Uterus (tissue), 4 donors: Measurements from ENCODE around the gene PDLIM5. TPM values are rescaled to one million over a fixed set of nuclear protein-coding genes. Genes with fewer than 3 reads are reported as not detected.

Experiments used
- DNase-seq, 2 donors: peaks; one replicate each; pipeline ENCODE4 v3.0.0-alpha.2; 2019 to 2020
- H3K27ac ChIP-seq, 2 donors: fragments of 200-600 bp; sonication (generic); 1 replicate in 1 of 2; 2 replicates in 1 of 2; pipeline ENCODE4 v1.5.1; 2016 to 2018
- H3K27me3 ChIP-seq, 2 donors: fragments of 200-600 bp; sonication (generic); one replicate each; pipeline ENCODE4 v1.5.1; 2018 to 2019; ENCODE audit warnings: control low read depth in 1 of 2
- H3K36me3 ChIP-seq, 2 donors: fragments of 200-600 bp; sonication (generic); one replicate each; pipeline ENCODE4 v1.5.1; 2019; ENCODE audit warnings: control low read depth in 1 of 2
- H3K4me1 ChIP-seq, 2 donors: fragments of 200-600 bp; sonication (generic); one replicate each; pipeline ENCODE4 v1.5.1; 2018 to 2019; ENCODE audit warnings: control low read depth in 1 of 2
- H3K4me3 ChIP-seq, 2 donors: fragments of 200-600 bp; sonication (generic); 1 replicate in 1 of 2; 2 replicates in 1 of 2; pipeline ENCODE4 v1.5.1; 2018 to 2019; ENCODE audit warnings: mild to moderate bottlenecking in 1 of 2
- H3K9me3 ChIP-seq, 2 donors: fragments of 200-600 bp; sonication (generic); one replicate each; pipeline ENCODE4 v1.5.1; 2019; ENCODE audit warnings: control low read depth in 1 of 2
- POLR2A ChIP-seq, 2 donors: fragments of 450-650 bp; IDR thresholded peaks; one replicate each; pipeline ENCODE4 v1.6.1; 2016; ENCODE audit warnings: antibody characterized with exemption in 2 of 2, mild to moderate bottlenecking in 1 of 2, moderate library complexity in 1 of 2
- intact Hi-C: fragments of 100-400 bp; cut with DNase I; formaldehyde crosslinking; loops from one replicate; pipeline ENCODE4 v1.15.1; 2023; ENCODE audit warnings: low total_unique reads
- total RNA-seq, 4 donors: library from RNA; depleted of rRNA in 3 of 4; stranded (reverse); fragments of >200 nt in 3 of 4; gene quantifications; one replicate each; pipeline versions ENCODE4 v1.1.0 to v1.2.4, GENCODE V29; 2014 to 2023
- TF ChIP-seq, protein P1 (sequence below), 4 experiments: fragments of 200-600 bp in 2 of 4; fragments of 450-650 bp in 2 of 4; sonication (generic) in 2 of 4; IDR thresholded peaks; one replicate each; pipeline ENCODE4 v1.5.1; 2016 to 2019; ENCODE audit warnings: antibody characterized with exemption in 4 of 4, mild to moderate bottlenecking in 2 of 4, moderate library complexity in 1 of 4
- donor health status: DM: yes; HTN: yes; CAD: no.

Gene PDLIM5
- total RNA-seq, 4 donors from 2014 or later = 90.8 to 571 (median 351) TPM

DNA sequence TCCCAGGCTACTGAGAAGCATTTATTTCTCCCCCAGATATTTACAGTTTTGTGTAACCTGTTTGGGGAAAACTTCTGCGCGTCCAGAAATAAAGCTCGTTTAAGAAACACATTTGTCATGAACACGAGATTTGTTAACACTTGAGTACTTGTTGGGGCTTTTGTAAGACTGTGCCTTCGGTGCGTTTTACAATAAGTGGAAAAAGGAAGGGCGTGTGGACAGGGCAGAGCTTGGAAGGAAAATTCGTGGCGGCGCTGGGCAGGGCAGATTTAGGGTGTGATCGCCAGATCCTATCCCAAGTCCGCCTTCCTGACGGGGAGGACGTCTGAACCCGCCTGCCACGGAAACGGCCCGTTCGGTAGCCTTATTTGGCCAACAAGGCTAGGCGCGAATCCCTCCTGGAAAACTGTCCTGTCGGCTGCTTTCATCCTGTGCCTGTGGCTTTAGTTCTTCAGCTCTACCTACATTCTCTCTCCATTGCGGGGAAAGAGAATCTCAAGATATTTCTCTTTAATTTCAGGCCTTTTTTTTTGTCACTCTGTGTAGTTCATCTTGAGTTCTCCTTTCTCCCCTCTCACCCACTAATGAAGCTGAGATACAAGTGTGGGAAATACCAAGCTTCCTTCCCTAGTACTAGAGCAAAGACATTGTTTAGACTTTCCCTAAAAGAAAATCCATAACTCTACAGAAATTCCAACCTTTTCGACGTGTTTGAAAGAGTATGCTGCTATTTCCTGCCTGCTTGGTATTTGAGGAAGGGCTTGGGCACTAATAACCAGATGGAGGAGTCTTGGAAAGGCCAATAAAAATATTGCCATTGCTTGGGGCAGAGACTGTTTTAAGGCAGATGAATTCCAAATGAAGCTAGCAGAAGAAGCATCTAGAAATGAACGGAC lies 982 bp downstream of the PDLIM5 start:
- H3K27me3 ChIP-seq = no peaks in the 10 kb centered on the region
- TF ChIP-seq POLR2A (IDR thresholded peaks at IDR 0.05) = peak; percentile 62 to 82
- TF ChIP-seq, protein P1, sequence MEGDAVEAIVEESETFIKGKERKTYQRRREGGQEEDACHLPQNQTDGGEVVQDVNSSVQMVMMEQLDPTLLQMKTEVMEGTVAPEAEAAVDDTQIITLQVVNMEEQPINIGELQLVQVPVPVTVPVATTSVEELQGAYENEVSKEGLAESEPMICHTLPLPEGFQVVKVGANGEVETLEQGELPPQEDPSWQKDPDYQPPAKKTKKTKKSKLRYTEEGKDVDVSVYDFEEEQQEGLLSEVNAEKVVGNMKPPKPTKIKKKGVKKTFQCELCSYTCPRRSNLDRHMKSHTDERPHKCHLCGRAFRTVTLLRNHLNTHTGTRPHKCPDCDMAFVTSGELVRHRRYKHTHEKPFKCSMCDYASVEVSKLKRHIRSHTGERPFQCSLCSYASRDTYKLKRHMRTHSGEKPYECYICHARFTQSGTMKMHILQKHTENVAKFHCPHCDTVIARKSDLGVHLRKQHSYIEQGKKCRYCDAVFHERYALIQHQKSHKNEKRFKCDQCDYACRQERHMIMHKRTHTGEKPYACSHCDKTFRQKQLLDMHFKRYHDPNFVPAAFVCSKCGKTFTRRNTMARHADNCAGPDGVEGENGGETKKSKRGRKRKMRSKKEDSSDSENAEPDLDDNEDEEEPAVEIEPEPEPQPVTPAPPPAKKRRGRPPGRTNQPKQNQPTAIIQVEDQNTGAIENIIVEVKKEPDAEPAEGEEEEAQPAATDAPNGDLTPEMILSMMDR (IDR thresholded peaks at IDR 0.05) = peak in 1 of 4 experiments; percentile 8
- intact Hi-C loops = no loop called here

DNA sequence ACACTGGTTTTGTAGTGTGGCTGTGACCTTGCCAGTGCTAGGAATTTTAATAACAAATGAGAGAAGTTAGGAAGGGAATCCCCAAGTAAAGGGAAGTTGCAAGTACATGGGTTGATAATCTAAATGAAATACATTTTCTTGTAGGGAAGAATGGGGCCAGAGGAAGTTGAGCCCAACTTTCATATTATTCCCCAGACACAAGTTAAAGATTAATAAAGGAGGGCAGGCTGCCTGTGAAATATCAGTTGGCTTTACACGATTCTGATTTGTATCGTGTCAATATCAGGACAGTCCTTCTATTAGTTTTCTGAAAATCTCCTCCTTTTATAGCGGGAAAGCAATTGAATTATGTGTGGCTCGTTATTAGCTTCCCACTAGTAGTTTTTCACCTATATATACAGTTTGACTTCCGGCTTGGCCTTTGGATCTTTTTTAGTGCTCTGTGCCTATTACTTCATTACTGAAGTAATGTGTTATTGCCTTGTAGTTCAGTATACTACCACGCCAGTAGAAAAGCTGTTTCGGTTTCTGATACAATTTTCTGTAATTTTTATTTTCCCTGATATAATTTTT lies 1.7 kb downstream of the PDLIM5 start:
- Histone ChIP-seq H3K27me3 (no peaks in the 10 kb centered on the region), H3K4me1 (no peaks in the 10 kb centered on the region), H3K9me3 (no peaks in the 10 kb centered on the region), H3K4me3 (peak overlapping the region; percentile 94 to 99), H3K36me3 (no peaks in the 10 kb centered on the region), H3K27ac (peak overlapping the region; percentile 99 to 100)
- TF ChIP-seq POLR2A (IDR thresholded peaks at IDR 0.05) = no peak
- TF ChIP-seq, protein P1 (IDR thresholded peaks at IDR 0.05) = no peak
- intact Hi-C loops = no loop called here
- DNase-seq = no peak

More for the DNA sequence above, 982 bp downstream of the PDLIM5 start:
- H3K4me1 ChIP-seq = no peaks in the 10 kb centered on the region
- peak overlapping the region; percentile 94 to 99 for H3K4me3 ChIP-seq
- peak overlapping the region; percentile 99 to 100 for H3K27ac ChIP-seq
- no peaks in the 10 kb centered on the region for H3K9me3 ChIP-seq
- no peaks in the 10 kb centered on the region for H3K36me3 ChIP-seq
- DNase-seq = peak; percentile 81 to 91

DNA sequence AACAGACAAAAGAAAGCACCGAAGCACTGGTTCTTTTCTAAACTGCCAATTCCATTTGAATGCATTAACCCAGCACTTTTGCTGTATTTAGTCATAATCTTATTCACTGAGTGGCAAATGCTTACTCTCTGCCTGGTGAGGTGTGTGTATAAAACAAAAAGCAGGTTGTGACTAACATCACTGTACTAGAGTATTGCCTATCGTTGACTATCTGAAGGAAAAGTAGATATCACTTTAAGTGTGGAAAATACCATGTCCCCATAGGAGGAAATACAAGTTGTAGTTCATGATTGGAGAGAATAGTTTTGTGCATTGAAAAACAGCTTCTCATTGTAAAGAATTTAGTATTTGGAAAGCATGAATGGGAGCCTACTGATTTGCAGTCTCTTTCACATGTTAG lies 2.7 kb downstream of the PDLIM5 start:
- no peaks in the 10 kb centered on the region for H3K27me3 ChIP-seq
- H3K4me1 ChIP-seq = no peaks in the 10 kb centered on the region
- DNase-seq = no peak
- H3K9me3 ChIP-seq = no peaks in the 10 kb centered on the region
- intact Hi-C loops = no loop called here
- peak overlapping the region; percentile 94 to 99 for H3K4me3 ChIP-seq
- peak overlapping the region; percentile 99 to 100 for H3K27ac ChIP-seq
- TF ChIP-seq, protein P1 (IDR thresholded peaks at IDR 0.05) = no peak
- TF ChIP-seq POLR2A (IDR thresholded peaks at IDR 0.05) = no peak
- no peaks in the 10 kb centered on the region for H3K36me3 ChIP-seq

DNA sequence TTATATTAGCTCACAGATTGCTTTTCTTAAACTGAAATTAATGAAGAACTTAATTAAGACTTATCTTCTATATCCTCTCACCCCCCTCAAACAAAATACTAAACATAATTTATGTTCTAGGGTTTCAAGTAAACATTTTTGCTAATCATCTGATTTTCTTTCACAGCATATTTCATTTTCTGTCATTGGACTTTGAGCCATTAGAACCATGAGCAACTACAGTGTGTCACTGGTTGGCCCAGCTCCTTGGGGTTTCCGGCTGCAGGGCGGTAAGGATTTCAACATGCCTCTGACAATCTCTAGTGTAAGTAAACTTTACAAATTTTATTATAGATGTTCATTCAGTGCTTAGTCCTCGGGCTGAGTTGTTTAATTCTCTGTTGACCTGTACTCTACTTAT lies 3.3 kb downstream of the PDLIM5 start:
- Histone ChIP-seq H3K4me1 (no peaks in the 10 kb centered on the region), H3K27me3 (no peaks in the 10 kb centered on the region), H3K4me3 (peak overlapping the region; percentile 94 to 99), H3K36me3 (no peaks in the 10 kb centered on the region), H3K9me3 (no peaks in the 10 kb centered on the region), H3K27ac (peak overlapping the region; percentile 99 to 100)
- no peak for TF ChIP-seq POLR2A (IDR thresholded peaks at IDR 0.05)
- TF ChIP-seq, protein P1 (IDR thresholded peaks at IDR 0.05) = no peak
- DNase-seq = peak; percentile 70 to 72
- intact Hi-C loops = no loop called here

DNA sequence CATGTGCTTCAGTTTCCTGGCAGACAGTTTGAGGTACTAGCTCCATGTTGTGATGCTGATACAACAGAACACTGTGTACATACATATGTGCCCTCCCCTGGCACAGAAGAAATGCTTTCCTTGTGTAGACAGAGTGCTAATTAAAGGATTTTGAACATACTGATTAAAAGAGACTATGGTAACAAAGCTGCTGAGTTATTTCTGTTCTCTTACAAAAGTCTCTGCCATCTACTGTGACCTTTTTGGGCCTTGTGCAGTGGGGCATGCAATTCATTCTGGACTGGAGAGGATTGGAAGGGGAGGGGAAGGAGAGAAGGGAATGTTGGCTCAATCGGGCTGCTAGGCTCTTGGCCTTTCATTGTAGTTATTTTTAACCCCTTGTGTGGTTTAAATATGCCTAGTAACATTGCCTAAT lies 6.0 kb downstream of the PDLIM5 start:
- no peaks in the 10 kb centered on the region for H3K36me3 ChIP-seq
- peaks cover 0 to 5% of the 10 kb centered on the region in 2 donors for H3K4me1 ChIP-seq
- TF ChIP-seq, protein P1 (IDR thresholded peaks at IDR 0.05) = no peak
- no peaks in the 10 kb centered on the region for H3K27me3 ChIP-seq
- peak overlapping the region; percentile 26 to 66 for H3K27ac ChIP-seq
- no peak for DNase-seq
- H3K9me3 ChIP-seq = no peaks in the 10 kb centered on the region
- intact Hi-C loops = no loop called here
- peak overlapping the region in 1 of 2 donors; percentile 19 for H3K4me3 ChIP-seq
